Ovary (tissue), 3 donors: ENCODE measurements around the gene TOM1L2.

Source experiments
- CTCF ChIP-seq, 3 donors: fragments of 450-650 bp in 2 of 3; fragments of 200-600 bp in 1 of 3; IDR thresholded peaks; one replicate each; pipeline versions ENCODE4 v1.5.1 to v1.8.0; 2016 to 2022; ENCODE audit warnings: antibody characterized with exemption in 3 of 3, mild to moderate bottlenecking in 1 of 3
- POLR2A ChIP-seq: fragments of 450-650 bp; IDR thresholded peaks from one replicate; pipeline ENCODE4 v1.6.1; 2017; ENCODE audit warnings: antibody characterized with exemption, mild to moderate bottlenecking, moderate library complexity
- donor health status: DM: no; HTN: no; CAD: no.

- TF ChIP-seq POLR2A (no peak), CTCF (IDR thresholded peaks at IDR 0.05) (no peak)
Observed at GRCh38 chr17:17947966-17948365, 24.2 kb downstream of the TOM1L2 start.
